Activated T-helper 1 cell treated with anti-CD3 and anti-CD28 coated beads, Interleukin-12 subunit alpha, Interleukin-12 subunit beta, Interleukin-2, Interleukin-4 antibody, amounts not matched to agents 30 ng/mL and 10 ng/mL and 1 ng/mL, durations not matched to agents 14 hours and 24 hours and 36 hours (primary cell): Measurements from ENCODE around the gene LDLRAD3. TPM values are rescaled to one million over a fixed set of nuclear protein-coding genes. Genes with fewer than 3 reads are reported as not detected.

Experiments used
- DNase-seq: peaks from one replicate; pipeline ENCODE4 v3.0.0; 2021; ENCODE audit warnings: low spot score
- H3K27ac Mint-ChIP-seq: one replicate; pipeline ENCODE4 v1.8.0; 2021; ENCODE audit warnings: mild to moderate bottlenecking, mixed read lengths
- H3K27me3 Mint-ChIP-seq: one replicate; pipeline ENCODE4 v1.8.0; 2022; ENCODE audit warnings: mild to moderate bottlenecking, moderate library complexity, mixed read lengths; ENCODE audit not compliant: insufficient read depth
- H3K36me3 Mint-ChIP-seq: one replicate; pipeline ENCODE4 v1.8.0; 2021; ENCODE audit warnings: low read depth, mixed read lengths
- H3K4me1 Mint-ChIP-seq: one replicate; pipeline ENCODE4 v1.8.0; 2021; ENCODE audit warnings: low read depth, mixed read lengths
- H3K4me3 Mint-ChIP-seq: one replicate; pipeline ENCODE4 v1.8.0; 2021; ENCODE audit warnings: mild to moderate bottlenecking, moderate library complexity, mixed read lengths
- H3K9me3 Mint-ChIP-seq: one replicate; pipeline ENCODE4 v1.8.0; 2021; ENCODE audit warnings: mixed read lengths
- intact Hi-C: fragments of 100-400 bp; cut with micrococcal nuclease; formaldehyde crosslinking; loops from one replicate; pipeline ENCODE4 v1.15.1; 2024
- total RNA-seq: library from RNA; stranded (reverse); gene quantifications from 2 replicates; pipeline ENCODE4 v1.2.3, GENCODE V29; 2022

The LDLRAD3 gene
- total RNA-seq, 1 donor from 2014 or later = 0.57 TPM

- intact Hi-C loops = no loop called here
- no peak overlapping the region for H3K4me3 Mint-ChIP-seq
- no peaks in the 10 kb centered on the region for H3K36me3 Mint-ChIP-seq
- H3K9me3 Mint-ChIP-seq = peaks cover 5% of the 10 kb centered on the region
- no peak overlapping the region for H3K27ac Mint-ChIP-seq
- DNase-seq = no peak
- H3K27me3 Mint-ChIP-seq = peaks cover 8% of the 10 kb centered on the region
- H3K4me1 Mint-ChIP-seq = no peaks in the 10 kb centered on the region
These were observed 115.8 kb downstream of the LDLRAD3 start for GRCh38 chr11:36059660-36060059.

GRCh38 chr11:36060926-36061325 lies 117.1 kb downstream of the LDLRAD3 start:
- DNase-seq = no peak
- peaks cover 9% of the 10 kb centered on the region for H3K27me3 Mint-ChIP-seq
- peaks cover 3% of the 10 kb centered on the region for H3K9me3 Mint-ChIP-seq
- H3K27ac Mint-ChIP-seq = no peak overlapping the region
- no peak overlapping the region for H3K4me3 Mint-ChIP-seq
- no peaks in the 10 kb centered on the region for H3K36me3 Mint-ChIP-seq
- intact Hi-C loops = no loop called here
- H3K4me1 Mint-ChIP-seq = no peaks in the 10 kb centered on the region

DNA sequence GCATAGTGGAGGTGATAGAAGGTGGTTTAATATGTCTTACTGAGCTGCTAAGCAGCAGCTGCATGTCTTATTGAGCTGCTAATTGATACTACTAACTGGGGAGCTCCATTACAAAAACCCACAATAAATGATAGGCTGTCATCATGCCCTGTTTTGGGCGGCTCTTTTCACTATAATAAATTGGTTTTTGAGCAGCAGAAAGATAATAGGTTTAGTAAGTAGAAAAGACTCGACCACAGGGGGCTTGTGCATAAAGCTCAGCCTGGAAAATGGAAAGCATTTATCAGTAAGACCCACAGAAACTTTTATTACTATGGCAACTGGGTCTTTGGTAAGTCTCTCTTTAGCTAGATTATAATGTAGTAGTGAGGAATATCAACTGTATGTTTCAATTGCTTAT lies 117.6 kb downstream of the LDLRAD3 start:
- H3K4me1 Mint-ChIP-seq = no peaks in the 10 kb centered on the region
- intact Hi-C loops = no loop called here
- peaks cover 3% of the 10 kb centered on the region for H3K9me3 Mint-ChIP-seq
- H3K36me3 Mint-ChIP-seq = no peaks in the 10 kb centered on the region
- H3K4me3 Mint-ChIP-seq = no peak overlapping the region
- no peak overlapping the region for H3K27ac Mint-ChIP-seq
- no peak for DNase-seq
- peaks cover 9% of the 10 kb centered on the region for H3K27me3 Mint-ChIP-seq

DNA sequence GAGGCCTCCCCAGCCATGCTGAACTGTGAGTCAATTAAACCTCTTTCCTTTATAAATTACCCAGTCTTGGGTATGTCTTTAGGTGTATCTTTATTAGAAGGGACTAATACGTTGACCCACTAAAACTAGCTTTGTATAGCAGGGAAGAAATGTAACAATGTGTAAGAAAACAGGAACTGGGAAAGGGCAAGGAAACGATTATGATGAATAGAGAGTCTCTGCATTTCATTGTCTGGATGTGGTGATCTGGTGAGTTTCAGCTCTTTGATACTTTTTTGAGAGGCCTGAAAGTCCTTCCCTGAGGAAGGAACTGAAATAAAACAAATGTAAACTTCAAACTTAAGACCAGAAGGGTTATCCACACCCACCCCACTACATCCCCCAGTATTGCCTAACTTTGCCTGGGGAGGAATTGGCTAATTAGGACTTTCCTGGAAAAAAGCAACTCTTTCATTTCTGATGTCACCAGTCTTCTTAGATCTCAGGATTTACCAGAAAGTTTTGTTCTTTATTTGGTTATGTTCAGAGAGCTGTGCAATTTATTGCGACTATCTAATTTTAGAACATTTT lies 119.0 kb downstream of the LDLRAD3 start:
- H3K27ac Mint-ChIP-seq = no peak overlapping the region
- peaks cover 9% of the 10 kb centered on the region for H3K27me3 Mint-ChIP-seq
- no peaks in the 10 kb centered on the region for H3K36me3 Mint-ChIP-seq
- H3K9me3 Mint-ChIP-seq = peaks cover 7% of the 10 kb centered on the region
- H3K4me3 Mint-ChIP-seq = no peak overlapping the region
- intact Hi-C loops = no loop called here
- no peak for DNase-seq
- no peaks in the 10 kb centered on the region for H3K4me1 Mint-ChIP-seq

DNA sequence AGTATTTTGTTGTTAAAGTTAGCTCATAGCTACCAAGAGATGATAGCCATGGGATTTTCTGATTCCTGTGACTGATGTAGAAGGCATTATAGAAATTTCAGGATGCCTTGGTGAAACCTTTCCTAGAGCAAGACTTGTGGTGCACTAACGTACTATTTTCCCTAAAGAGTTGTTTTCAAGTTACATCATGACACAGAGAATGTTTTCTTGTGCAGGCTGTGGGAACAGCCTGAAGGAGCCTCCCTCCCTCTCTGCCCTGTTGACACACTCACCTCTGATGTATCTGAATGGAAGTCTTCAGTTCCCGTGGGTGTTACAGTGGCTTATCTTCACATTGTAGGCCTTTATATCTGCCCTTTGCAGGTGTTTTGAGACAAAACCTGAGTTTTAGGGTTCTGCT lies 121.6 kb downstream of the LDLRAD3 start:
- H3K9me3 Mint-ChIP-seq = peaks cover 4% of the 10 kb centered on the region
- H3K27me3 Mint-ChIP-seq = peaks cover 7% of the 10 kb centered on the region
- no peak overlapping the region for H3K4me3 Mint-ChIP-seq
- DNase-seq = no peak
- no peaks in the 10 kb centered on the region for H3K36me3 Mint-ChIP-seq
- intact Hi-C loops = no loop called here
- no peaks in the 10 kb centered on the region for H3K4me1 Mint-ChIP-seq
- H3K27ac Mint-ChIP-seq = no peak overlapping the region

DNA sequence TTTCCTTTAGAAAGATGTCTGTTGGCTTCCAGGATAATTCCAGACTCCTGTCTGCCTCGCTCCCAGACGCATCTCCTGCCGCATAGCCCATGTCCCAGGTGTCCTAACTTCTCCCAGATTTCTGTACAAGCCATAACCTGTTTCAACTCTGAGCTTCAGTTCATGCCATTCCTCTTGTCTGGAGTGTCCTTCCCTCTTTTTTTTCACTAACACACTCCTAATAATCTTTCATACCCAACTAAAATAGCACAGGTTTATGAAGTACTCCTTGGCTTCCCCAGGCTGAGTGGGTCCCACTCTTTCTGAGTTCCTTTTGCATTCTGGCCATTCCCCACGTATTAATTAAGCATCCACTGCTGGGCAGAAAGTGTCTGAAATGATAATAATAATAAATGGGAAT lies 123.0 kb downstream of the LDLRAD3 start:
- Mint-ChIP-seq H3K4me1 (no peaks in the 10 kb centered on the region), H3K4me3 (no peak overlapping the region), H3K27me3 (peaks cover 11% of the 10 kb centered on the region), H3K27ac (no peak overlapping the region), H3K9me3 (peaks cover 4% of the 10 kb centered on the region), H3K36me3 (no peaks in the 10 kb centered on the region)
- intact Hi-C loops = no loop called here
- no peak for DNase-seq

DNA sequence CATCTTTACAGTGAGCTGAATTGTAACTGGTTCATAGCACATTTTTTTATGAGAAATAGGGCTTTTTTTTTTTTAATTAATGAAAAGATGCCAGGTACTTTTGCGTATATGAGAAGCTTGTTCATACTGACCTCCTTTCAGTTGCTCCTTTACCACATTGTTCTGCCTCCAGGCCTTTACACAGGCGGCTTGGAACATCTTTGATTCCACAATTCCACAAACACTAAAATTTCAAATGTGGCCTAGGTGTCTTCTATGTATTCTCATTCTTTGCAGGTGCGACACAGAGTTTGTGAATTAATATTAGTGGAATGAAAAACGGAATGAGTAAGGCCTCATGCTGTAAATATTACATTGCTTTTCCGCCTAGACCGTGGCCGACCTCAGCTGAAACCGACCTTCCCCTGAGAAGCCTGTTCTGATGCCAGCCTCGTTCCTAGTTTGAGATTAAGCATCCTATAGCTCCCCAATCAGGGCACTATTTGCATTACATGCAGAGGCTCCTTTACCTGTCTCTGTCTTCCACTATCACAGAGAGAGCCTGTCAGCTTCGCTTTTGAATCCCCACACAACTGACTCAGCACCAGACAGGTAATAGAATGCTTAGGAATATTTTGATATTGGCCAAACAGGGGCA lies 125.8 kb downstream of the LDLRAD3 start:
- no peak overlapping the region for H3K27ac Mint-ChIP-seq
- intact Hi-C loops = no loop called here
- peaks cover 9% of the 10 kb centered on the region for H3K27me3 Mint-ChIP-seq
- peaks cover 4% of the 10 kb centered on the region for H3K9me3 Mint-ChIP-seq
- no peaks in the 10 kb centered on the region for H3K4me1 Mint-ChIP-seq
- no peaks in the 10 kb centered on the region for H3K36me3 Mint-ChIP-seq
- no peak overlapping the region for H3K4me3 Mint-ChIP-seq
- no peak for DNase-seq

GRCh38 chr11:36070213-36070953 lies 126.5 kb downstream of the LDLRAD3 start:
- no peak overlapping the region for H3K27ac Mint-ChIP-seq
- H3K9me3 Mint-ChIP-seq = peaks cover 4% of the 10 kb centered on the region
- H3K36me3 Mint-ChIP-seq = no peaks in the 10 kb centered on the region
- no peaks in the 10 kb centered on the region for H3K4me1 Mint-ChIP-seq
- intact Hi-C loops = no loop called here
- no peak overlapping the region for H3K4me3 Mint-ChIP-seq
- H3K27me3 Mint-ChIP-seq = peaks cover 8% of the 10 kb centered on the region
- DNase-seq = no peak

- no peak for DNase-seq
- Mint-ChIP-seq H3K4me3 (no peak overlapping the region), H3K4me1 (no peaks in the 10 kb centered on the region), H3K36me3 (no peaks in the 10 kb centered on the region), H3K27ac (no peak overlapping the region), H3K27me3 (peaks cover 8% of the 10 kb centered on the region), H3K9me3 (peaks cover 4% of the 10 kb centered on the region)
- intact Hi-C loops = no loop called here
These were observed 127.1 kb downstream of the LDLRAD3 start for GRCh38 chr11:36070954-36071330.

DNA sequence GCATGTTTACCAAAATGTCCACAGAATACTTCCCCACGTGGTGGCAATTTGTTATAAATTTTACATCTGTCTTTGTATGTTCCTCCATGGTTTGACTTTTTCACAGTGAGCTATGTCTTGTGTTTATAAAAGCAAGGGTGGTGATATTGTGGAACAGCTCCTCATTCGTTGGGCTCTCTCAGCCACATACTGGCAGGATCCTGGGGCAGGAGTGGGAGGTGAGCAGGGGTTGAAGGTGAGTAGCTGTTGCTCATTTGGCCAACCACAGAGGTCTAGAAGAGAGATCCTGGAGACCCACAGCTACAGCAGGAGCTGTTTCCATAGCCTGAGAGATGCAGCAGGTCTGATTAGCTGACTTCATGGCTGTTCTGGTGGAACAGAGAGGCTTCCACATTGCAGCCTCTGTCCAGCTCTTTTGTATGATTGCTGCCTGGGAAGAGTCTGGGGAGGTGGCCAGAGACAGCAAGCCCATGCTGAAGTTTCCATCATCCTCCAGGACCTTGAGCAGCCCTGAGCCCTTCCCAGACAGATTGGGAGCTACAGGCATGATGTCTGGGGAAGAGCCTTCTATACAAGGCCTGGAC lies 128.1 kb downstream of the LDLRAD3 start:
- Mint-ChIP-seq H3K27ac (no peak overlapping the region), H3K36me3 (no peaks in the 10 kb centered on the region), H3K4me3 (no peak overlapping the region), H3K27me3 (peaks cover 8% of the 10 kb centered on the region), H3K9me3 (peaks cover under 1% of the 10 kb centered on the region), H3K4me1 (no peaks in the 10 kb centered on the region)
- DNase-seq = no peak
- intact Hi-C loops = no loop called here

GRCh38 chr11:36073411-36074203 lies 129.7 kb downstream of the LDLRAD3 start:
- Mint-ChIP-seq H3K27me3 (peaks cover 8% of the 10 kb centered on the region), H3K4me1 (no peaks in the 10 kb centered on the region), H3K9me3 (no peaks in the 10 kb centered on the region), H3K4me3 (no peak overlapping the region), H3K36me3 (no peaks in the 10 kb centered on the region), H3K27ac (no peak overlapping the region)
- no peak for DNase-seq
- intact Hi-C loops = no loop called here

DNA sequence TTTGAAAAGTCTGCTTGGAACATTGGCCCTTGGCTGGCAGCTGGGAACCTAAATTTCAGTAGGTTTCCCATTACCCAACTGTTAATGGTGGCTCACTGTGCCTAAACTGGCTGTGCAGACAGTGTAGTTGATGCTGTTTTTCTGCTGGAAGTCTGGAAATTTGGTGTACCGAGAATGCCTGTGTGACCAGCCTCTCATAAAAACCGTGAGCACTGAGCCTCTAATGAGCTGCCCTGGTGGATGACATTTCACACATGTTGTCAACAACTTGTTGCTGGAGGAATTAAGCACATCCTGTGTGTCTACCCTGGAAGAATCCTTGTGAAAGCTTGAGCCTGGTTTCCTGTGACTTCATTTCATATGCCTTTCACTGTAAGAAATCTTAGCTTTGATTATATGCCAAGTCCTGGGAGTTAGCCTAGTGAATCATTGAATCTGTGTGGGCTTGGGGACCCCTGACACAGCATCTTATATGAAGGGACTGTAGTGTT lies 131.1 kb downstream of the LDLRAD3 start:
- peaks cover 8% of the 10 kb centered on the region for H3K27me3 Mint-ChIP-seq
- H3K27ac Mint-ChIP-seq = no peak overlapping the region
- no peaks in the 10 kb centered on the region for H3K4me1 Mint-ChIP-seq
- intact Hi-C loops = no loop called here
- DNase-seq = no peak
- H3K9me3 Mint-ChIP-seq = no peaks in the 10 kb centered on the region
- no peak overlapping the region for H3K4me3 Mint-ChIP-seq
- H3K36me3 Mint-ChIP-seq = no peaks in the 10 kb centered on the region
